Measurements from ENCODE around the gene MTFMT.

Gene MTFMT

DNA sequence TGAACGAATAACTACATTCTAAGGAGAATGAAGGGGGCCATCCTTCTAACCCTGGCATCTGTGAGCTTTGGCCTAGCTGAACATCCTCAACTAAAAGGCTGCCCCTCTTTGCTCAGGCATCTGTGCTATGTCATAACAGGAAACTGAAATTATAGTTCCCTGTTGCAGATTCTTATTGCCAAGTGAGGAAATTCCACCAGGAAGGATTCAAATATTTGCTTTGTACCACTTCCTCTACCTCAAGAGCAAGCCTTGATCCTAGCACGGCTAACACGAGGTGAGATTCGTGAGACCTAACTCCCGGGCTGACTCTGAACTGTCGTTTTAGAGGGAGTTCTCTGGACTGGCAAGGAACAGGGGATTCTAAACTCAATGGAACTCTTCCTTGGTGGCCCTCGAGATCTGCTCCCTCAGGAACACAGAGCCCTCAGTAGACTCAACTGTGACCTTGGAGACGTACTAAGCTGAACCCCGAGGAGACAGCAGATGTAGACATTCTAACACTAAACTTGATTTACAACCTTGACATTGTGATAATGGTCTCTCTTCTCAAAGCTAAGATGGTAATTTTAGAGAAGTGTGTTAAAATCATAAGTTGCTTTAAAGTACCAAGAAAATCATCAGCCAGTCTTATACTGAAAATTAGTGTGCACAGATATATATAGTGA, 43.9 kb downstream of the MTFMT start:
- Histone ChIP-seq H3K9ac (ENCODE audit: low read length) (no peak overlapping the region), H3K27me3 (ENCODE audit: control insufficient read depth, insufficient read depth, low read length) (no peaks in the 10 kb centered on the region), H3K36me3 (ENCODE audit: control insufficient read depth, insufficient read depth, low read length) (peaks cover 11% of the 10 kb centered on the region), H3K4me3 (ENCODE audit: low read depth, low read length) (no peak overlapping the region), H3K4me1 (ENCODE audit: control insufficient read depth, insufficient read depth, low read length) (no peaks in the 10 kb centered on the region), H3K9me3 (ENCODE audit: control insufficient read depth, insufficient read depth, low read depth, low read length) (no peaks in the 10 kb centered on the region), H3K27ac (ENCODE audit: low read depth, low read length) (no peak overlapping the region)

DNA sequence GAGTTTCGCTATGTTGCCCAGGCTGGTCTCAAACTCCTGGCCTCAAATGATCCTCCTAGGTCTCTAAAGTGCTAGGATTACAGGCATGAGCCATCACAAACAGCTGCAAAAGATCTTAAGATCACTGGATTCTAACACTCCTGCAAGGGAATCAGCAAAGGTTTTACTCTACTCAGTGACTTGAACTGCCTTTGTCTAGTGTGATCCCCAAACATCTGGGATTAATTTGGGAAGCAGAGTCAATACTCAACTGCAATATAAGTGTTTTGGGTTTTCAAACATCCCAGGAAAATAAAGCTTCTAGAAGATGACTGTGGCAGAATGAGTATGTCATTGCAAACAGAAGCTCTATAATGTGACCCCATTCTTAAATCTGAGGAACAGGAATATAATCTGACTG, 47.0 kb downstream of the MTFMT start:
- no peak overlapping the region for H3K27ac ChIP-seq (ENCODE audit: low read depth, low read length)

DNA sequence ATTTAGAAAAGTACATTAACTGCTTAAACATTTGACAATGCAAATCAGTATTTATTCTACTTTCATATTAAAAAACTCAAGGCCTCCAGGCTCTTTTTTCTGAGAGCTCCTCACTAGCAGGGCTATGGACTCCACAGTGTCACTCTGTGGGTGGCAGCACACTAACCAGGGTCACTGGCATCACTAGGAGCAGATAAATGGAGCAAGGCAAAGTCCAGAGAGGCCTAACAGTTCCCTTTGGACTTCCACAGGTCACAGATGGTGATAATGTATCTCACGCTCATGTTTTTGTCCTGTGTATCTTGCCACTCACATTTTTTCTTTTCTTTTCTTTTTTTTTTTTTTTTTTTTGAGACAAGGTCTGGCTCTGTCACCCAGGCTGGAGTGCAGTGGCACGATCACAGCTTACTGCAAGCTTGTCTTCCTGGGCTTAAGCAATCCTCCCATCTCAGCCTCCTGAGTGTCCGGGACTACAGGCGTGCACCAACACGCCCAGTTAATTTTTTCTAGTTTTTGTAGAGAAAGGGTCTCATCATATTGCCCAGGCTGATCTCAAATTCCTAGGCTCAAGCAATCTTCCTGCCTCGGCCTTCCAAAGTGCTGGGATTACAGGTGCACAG, 47.5 kb downstream of the MTFMT start:
- H3K4me3 ChIP-seq (ENCODE audit: low read depth, low read length) = no peak overlapping the region
- peaks cover 19% of the 10 kb centered on the region for H3K36me3 ChIP-seq (ENCODE audit: control insufficient read depth, insufficient read depth, low read length)
- H3K9ac ChIP-seq (ENCODE audit: low read length) = no peak overlapping the region
- no peaks in the 10 kb centered on the region for H3K27me3 ChIP-seq (ENCODE audit: control insufficient read depth, insufficient read depth, low read length)
- no peaks in the 10 kb centered on the region for H3K9me3 ChIP-seq (ENCODE audit: control insufficient read depth, insufficient read depth, low read depth, low read length)
- no peak overlapping the region for H3K27ac ChIP-seq (ENCODE audit: low read depth, low read length)
- peaks cover 15% of the 10 kb centered on the region for H3K4me1 ChIP-seq (ENCODE audit: control insufficient read depth, insufficient read depth, low read length)

More for the DNA sequence above, 47.0 kb downstream of the MTFMT start:
- Histone ChIP-seq H3K4me1 (ENCODE audit: control insufficient read depth, insufficient read depth, low read length) (peaks cover 15% of the 10 kb centered on the region), H3K4me3 (ENCODE audit: low read depth, low read length) (no peak overlapping the region), H3K9me3 (ENCODE audit: control insufficient read depth, insufficient read depth, low read depth, low read length) (no peaks in the 10 kb centered on the region), H3K9ac (ENCODE audit: low read length) (no peak overlapping the region), H3K36me3 (ENCODE audit: control insufficient read depth, insufficient read depth, low read length) (peaks cover 20% of the 10 kb centered on the region), H3K27me3 (ENCODE audit: control insufficient read depth, insufficient read depth, low read length) (no peaks in the 10 kb centered on the region)

DNA sequence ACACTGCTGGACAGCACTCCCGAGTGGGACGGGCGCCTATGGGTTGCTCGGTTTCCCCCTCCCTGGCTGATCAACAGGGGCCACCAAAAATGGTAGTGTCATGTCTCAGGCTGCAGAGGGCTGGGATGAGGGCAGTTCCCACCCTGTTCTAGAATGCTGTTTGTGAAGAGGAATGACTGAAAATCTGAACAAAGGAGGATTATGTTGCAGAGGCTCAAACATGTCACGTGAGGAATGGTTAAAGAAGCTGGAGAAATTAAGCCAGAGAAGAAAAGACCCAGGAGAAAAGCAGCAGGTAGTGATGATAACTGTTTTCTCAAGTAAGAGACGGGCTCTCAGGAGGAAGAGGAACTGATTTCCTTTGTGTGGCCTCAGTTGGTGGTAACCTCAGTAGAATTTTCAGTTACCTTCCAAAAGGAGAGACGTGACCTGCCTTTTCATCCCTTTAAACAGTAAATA, 50.2 kb downstream of the MTFMT start:
- H3K27me3 ChIP-seq (ENCODE audit: control insufficient read depth, insufficient read depth, low read length) = no peaks in the 10 kb centered on the region
- peaks cover 36% of the 10 kb centered on the region for H3K36me3 ChIP-seq (ENCODE audit: control insufficient read depth, insufficient read depth, low read length)
- H3K4me3 ChIP-seq (ENCODE audit: low read depth, low read length) = no peak overlapping the region
- H3K27ac ChIP-seq (ENCODE audit: low read depth, low read length) = peak overlapping the region; percentile 54; the same call in 1 of the 2 replicates
- no peaks in the 10 kb centered on the region for H3K9me3 ChIP-seq (ENCODE audit: control insufficient read depth, insufficient read depth, low read depth, low read length)
- no peak overlapping the region for H3K9ac ChIP-seq (ENCODE audit: low read length)
- peaks cover 15% of the 10 kb centered on the region for H3K4me1 ChIP-seq (ENCODE audit: control insufficient read depth, insufficient read depth, low read length)

DNA sequence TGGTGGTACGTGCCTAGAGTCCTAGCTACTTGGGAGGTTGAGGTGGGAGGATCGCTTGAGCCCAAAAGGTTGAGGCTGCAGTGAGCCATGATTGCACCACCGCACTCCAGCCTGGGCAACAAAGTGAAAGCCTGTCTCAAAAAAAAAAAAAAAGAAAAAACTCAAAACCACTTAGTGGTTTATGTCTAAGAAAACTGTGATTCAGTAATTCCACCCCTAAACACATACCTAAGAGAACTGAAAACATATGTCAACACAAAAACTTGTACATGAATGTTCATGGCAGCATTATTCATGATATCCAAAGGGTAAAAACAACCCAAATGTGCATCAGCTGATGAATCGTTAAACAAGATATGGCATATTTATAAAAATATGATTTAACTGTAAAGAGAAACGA, 54.0 kb downstream of the MTFMT start:
- peaks cover 15% of the 10 kb centered on the region for H3K4me1 ChIP-seq (ENCODE audit: control insufficient read depth, insufficient read depth, low read length)
- H3K27me3 ChIP-seq (ENCODE audit: control insufficient read depth, insufficient read depth, low read length) = no peaks in the 10 kb centered on the region
- H3K9me3 ChIP-seq (ENCODE audit: control insufficient read depth, insufficient read depth, low read depth, low read length) = no peaks in the 10 kb centered on the region
- H3K36me3 ChIP-seq (ENCODE audit: control insufficient read depth, insufficient read depth, low read length) = peaks cover 53% of the 10 kb centered on the region
- H3K27ac ChIP-seq (ENCODE audit: low read depth, low read length) = no peak overlapping the region
- H3K9ac ChIP-seq (ENCODE audit: low read length) = no peak overlapping the region
- H3K4me3 ChIP-seq (ENCODE audit: low read depth, low read length) = no peak overlapping the region

DNA sequence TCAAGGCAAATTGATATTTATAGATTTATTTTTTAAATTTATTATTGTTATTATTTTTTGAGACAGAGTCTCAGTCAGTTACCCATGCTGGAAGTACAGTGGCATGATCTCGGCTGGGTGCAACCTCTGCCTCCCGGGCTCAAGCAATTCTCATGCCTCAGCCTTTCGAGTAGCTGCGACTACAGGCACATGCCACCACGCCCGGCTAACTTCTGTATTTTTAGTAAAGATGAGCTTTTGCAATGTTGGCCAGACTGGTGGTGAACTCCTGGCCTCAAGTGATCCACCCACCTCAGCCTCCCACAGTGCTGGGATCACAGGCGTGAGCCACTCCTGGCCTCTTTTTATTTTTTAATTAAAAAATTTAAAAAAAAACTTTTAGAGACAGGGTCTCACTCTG, 58.7 kb downstream of the MTFMT start:
- Histone ChIP-seq H3K36me3 (ENCODE audit: control insufficient read depth, insufficient read depth, low read length) (peaks cover 64% of the 10 kb centered on the region), H3K9ac (ENCODE audit: low read length) (no peak overlapping the region), H3K4me1 (ENCODE audit: control insufficient read depth, insufficient read depth, low read length) (no peaks in the 10 kb centered on the region), H3K4me3 (ENCODE audit: low read depth, low read length) (no peak overlapping the region), H3K27me3 (ENCODE audit: control insufficient read depth, insufficient read depth, low read length) (no peaks in the 10 kb centered on the region), H3K27ac (ENCODE audit: low read depth, low read length) (no peak overlapping the region), H3K9me3 (ENCODE audit: control insufficient read depth, insufficient read depth, low read depth, low read length) (no peaks in the 10 kb centered on the region)

DNA sequence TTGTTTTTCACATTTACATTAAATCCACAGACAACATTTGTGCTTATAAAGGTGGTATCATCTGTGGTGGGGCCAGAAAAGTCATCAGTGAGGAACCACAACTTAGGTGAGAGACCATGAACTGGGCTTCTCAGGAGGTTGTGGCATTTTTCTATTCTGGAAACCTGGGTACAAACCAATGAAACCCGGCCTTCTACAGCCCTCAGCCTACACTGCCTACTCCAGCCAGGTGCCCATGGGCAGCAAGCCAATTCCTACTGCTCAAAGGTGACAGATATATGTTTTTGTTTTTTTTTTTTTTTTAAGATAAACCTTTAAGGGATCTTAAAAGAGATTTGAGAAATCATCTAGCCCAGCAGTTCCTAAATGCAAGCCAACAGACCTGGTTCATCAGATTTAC, 60.0 kb downstream of the MTFMT start:
- Histone ChIP-seq H3K27ac (ENCODE audit: low read depth, low read length) (no peak overlapping the region), H3K27me3 (ENCODE audit: control insufficient read depth, insufficient read depth, low read length) (no peaks in the 10 kb centered on the region), H3K4me3 (ENCODE audit: low read depth, low read length) (no peak overlapping the region), H3K9me3 (ENCODE audit: control insufficient read depth, insufficient read depth, low read depth, low read length) (no peaks in the 10 kb centered on the region), H3K4me1 (ENCODE audit: control insufficient read depth, insufficient read depth, low read length) (no peaks in the 10 kb centered on the region), H3K36me3 (ENCODE audit: control insufficient read depth, insufficient read depth, low read length) (peaks cover 67% of the 10 kb centered on the region), H3K9ac (ENCODE audit: low read length) (no peak overlapping the region)

DNA sequence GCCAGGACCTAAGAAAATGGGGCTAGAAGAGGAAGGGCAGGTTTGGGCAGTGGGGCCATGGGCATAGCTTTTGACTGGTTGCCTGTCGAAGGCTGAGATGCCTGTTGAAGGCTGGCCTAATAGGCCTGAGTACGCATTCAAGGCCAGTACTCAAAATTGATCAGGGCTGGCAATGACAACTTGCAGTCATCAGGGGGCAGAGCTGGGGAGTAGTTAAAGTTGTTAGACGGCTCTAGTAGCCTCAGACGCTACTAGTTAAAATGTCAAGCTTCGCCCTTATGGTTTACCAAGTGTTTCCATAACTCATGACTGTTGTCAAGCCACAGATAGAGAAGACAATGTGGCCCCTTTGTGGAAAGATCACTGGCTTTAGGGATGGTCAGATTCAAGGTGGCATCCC, 68.4 kb downstream of the MTFMT start:
- H3K9me3 ChIP-seq (ENCODE audit: control insufficient read depth, insufficient read depth, low read depth, low read length) = no peaks in the 10 kb centered on the region
- no peak overlapping the region for H3K27ac ChIP-seq (ENCODE audit: low read depth, low read length)
- no peak overlapping the region for H3K4me3 ChIP-seq (ENCODE audit: low read depth, low read length)
- H3K4me1 ChIP-seq (ENCODE audit: control insufficient read depth, insufficient read depth, low read length) = no peaks in the 10 kb centered on the region
- peaks cover 80% of the 10 kb centered on the region for H3K36me3 ChIP-seq (ENCODE audit: control insufficient read depth, insufficient read depth, low read length)
- H3K27me3 ChIP-seq (ENCODE audit: control insufficient read depth, insufficient read depth, low read length) = no peaks in the 10 kb centered on the region
- H3K9ac ChIP-seq (ENCODE audit: low read length) = no peak overlapping the region

DNA sequence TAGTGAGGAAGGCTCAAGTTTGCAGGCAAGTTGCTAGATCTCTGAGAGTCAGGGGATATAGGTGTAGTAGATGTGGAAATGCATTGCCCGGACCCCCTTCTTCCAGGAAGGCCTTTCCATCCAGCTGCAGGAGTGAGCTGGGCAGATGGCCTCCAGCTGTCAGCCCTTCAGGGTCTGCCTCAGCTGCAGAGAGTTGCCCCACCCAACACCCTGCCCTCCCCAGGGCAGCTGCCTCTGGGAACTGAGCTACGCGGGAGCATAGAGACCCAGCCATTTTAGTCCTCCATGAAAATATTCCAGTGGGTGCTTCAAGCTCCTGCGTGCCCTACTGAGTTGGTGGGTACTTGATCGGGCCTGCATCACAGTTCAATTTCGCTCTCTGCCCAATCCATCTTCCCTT, 69.3 kb downstream of the MTFMT start:
- Histone ChIP-seq H3K9me3 (ENCODE audit: control insufficient read depth, insufficient read depth, low read depth, low read length) (no peaks in the 10 kb centered on the region), H3K4me1 (ENCODE audit: control insufficient read depth, insufficient read depth, low read length) (no peaks in the 10 kb centered on the region), H3K27me3 (ENCODE audit: control insufficient read depth, insufficient read depth, low read length) (no peaks in the 10 kb centered on the region), H3K9ac (ENCODE audit: low read length) (no peak overlapping the region), H3K4me3 (ENCODE audit: low read depth, low read length) (no peak overlapping the region), H3K27ac (ENCODE audit: low read depth, low read length) (no peak overlapping the region), H3K36me3 (ENCODE audit: control insufficient read depth, insufficient read depth, low read length) (peaks cover 82% of the 10 kb centered on the region)

DNA sequence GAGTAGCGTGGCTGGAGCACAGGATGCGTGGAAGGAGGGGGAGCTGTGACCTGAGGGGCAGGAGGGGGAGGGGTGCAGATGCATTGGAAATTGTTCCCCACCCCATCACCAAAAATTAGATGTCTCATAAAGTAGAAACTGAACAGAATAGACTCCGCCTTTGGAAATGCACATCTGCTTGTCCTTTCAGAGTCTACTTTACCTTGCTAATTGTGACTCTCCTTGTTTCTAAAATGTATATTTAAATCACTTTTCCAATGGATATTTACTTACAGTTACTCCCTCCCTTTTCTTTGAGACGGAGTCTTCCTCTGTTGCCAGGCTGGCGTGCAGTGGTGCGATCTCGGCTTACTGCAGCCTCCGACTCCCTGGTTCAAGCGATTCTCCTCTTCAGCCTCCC, 70.3 kb downstream of the MTFMT start:
- no peaks in the 10 kb centered on the region for H3K27me3 ChIP-seq (ENCODE audit: control insufficient read depth, insufficient read depth, low read length)
- H3K36me3 ChIP-seq (ENCODE audit: control insufficient read depth, insufficient read depth, low read length) = peaks cover 75% of the 10 kb centered on the region
- no peaks in the 10 kb centered on the region for H3K4me1 ChIP-seq (ENCODE audit: control insufficient read depth, insufficient read depth, low read length)
- H3K9ac ChIP-seq (ENCODE audit: low read length) = no peak overlapping the region
- no peak overlapping the region for H3K27ac ChIP-seq (ENCODE audit: low read depth, low read length)
- H3K9me3 ChIP-seq (ENCODE audit: control insufficient read depth, insufficient read depth, low read depth, low read length) = no peaks in the 10 kb centered on the region
- no peak overlapping the region for H3K4me3 ChIP-seq (ENCODE audit: low read depth, low read length)

DNA sequence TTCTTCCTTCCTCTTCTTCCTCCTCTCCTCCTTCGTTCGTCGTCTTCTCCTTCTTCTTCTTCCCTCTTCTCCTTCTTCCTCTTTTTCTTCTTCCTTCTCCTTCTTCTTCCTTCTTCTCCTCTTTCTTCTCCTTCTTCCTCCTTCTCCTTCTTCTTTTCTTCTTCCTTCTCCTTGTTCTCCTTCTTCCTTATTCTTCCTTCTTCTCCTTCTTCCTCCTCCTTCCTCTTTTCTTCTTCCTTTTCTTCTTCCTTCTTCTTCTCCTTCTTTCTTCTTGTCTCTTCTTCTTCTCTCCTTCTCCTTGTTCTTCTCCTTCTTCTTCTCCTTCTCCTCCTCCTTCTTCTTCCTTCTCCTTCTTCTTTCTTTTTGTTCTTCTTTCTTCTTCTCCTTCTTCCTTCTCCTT, 75.0 kb downstream of the MTFMT start:
- H3K9ac ChIP-seq (ENCODE audit: low read length) = no peak overlapping the region
- no peak overlapping the region for H3K27ac ChIP-seq (ENCODE audit: low read depth, low read length)
- H3K27me3 ChIP-seq (ENCODE audit: control insufficient read depth, insufficient read depth, low read length) = no peaks in the 10 kb centered on the region
- peaks cover 31% of the 10 kb centered on the region for H3K36me3 ChIP-seq (ENCODE audit: control insufficient read depth, insufficient read depth, low read length)
- no peaks in the 10 kb centered on the region for H3K9me3 ChIP-seq (ENCODE audit: control insufficient read depth, insufficient read depth, low read depth, low read length)
- H3K4me3 ChIP-seq (ENCODE audit: low read depth, low read length) = no peak overlapping the region
- H3K4me1 ChIP-seq (ENCODE audit: control insufficient read depth, insufficient read depth, low read length) = no peaks in the 10 kb centered on the region
